GM12891 (cell line): ENCODE results near the gene IQGAP2.

Source experiments
- DNase-seq: peaks from one replicate; pipeline ENCODE4 v3.0.0; 2011; ENCODE audit warnings: low spot score; ENCODE audit not compliant: insufficient read length
- FAIRE-seq: peaks from 2 replicates; lab custom pipeline; 2011; peaks lifted over from hg19 to GRCh38; lab: Jason Lieb, UNC
- PAX5 ChIP-seq: IDR thresholded peaks from 2 replicates; pipeline ENCODE4 v1.6.1; 2011; ENCODE audit warnings: low read length, moderate library complexity, mild to moderate bottlenecking; ENCODE audit not compliant: insufficient read depth, severe bottlenecking
- POLR2A ChIP-seq: IDR thresholded peaks from 2 replicates; pipeline ENCODE4 v1.6.1; 2011; ENCODE audit warnings: low read depth, low read length, control low read depth
- POLR2AphosphoS5 ChIP-seq: IDR thresholded peaks from 2 replicates; pipeline ENCODE4 v1.6.1; 2011; ENCODE audit warnings: low read depth, low read length, control low read depth
- POU2F2 ChIP-seq: IDR thresholded peaks from 2 replicates; pipeline ENCODE4 v1.6.1; 2011; ENCODE audit warnings: low read depth, mild to moderate bottlenecking, control low read depth, low read length, moderate library complexity
- SPI1 ChIP-seq: IDR thresholded peaks from 2 replicates; pipeline ENCODE4 v1.6.1; 2011; ENCODE audit warnings: low read depth, low read length, control low read depth
- TAF1 ChIP-seq: IDR thresholded peaks from 2 replicates; pipeline ENCODE4 v1.6.1; 2011; ENCODE audit warnings: low read depth, low read length, control low read depth

Gene IQGAP2

GRCh38 chr5:76553251-76553650 lies 150.2 kb downstream of the IQGAP2 start:
- TF ChIP-seq TAF1 (no peak), POLR2A (no peak), PAX5 (no peak), SPI1 (no peak), POLR2AphosphoS5 (no peak), POU2F2 (no peak)
- FAIRE-seq: peak; percentile 5

GRCh38 chr5:76555114-76555513 lies 152.0 kb downstream of the IQGAP2 start:
- DNase-seq (no peak), FAIRE-seq (peak; percentile 51)
- TF ChIP-seq TAF1 (no peak), POU2F2 (no peak), POLR2A (no peak), PAX5 (no peak), SPI1 (no peak), POLR2AphosphoS5 (no peak)

More at GRCh38 chr5:76553251-76553650, 150.2 kb downstream of the IQGAP2 start:
- no peak for DNase-seq

- DNase-seq (no peak), FAIRE-seq (no peak)
- TF ChIP-seq SPI1: no peak
- TF ChIP-seq POU2F2: no peak
- TF ChIP-seq TAF1: no peak
- TF ChIP-seq PAX5: no peak
Observed at GRCh38 chr5:76555717-76556116, 152.6 kb downstream of the IQGAP2 start.

- TF ChIP-seq SPI1: peak; percentile 52; the same call in 1 of the 2 replicates
- TF ChIP-seq TAF1: no peak
- peak; percentile 92 for FAIRE-seq
Observed at GRCh38 chr5:76556511-76557221, 153.6 kb downstream of the IQGAP2 start.

GRCh38 chr5:76560952-76561891 lies 158.1 kb downstream of the IQGAP2 start:
- TF ChIP-seq POU2F2 (no peak), POLR2AphosphoS5 (no peak), SPI1 (no peak), PAX5 (no peak), TAF1 (no peak), POLR2A (no peak)
- FAIRE-seq (no peak), DNase-seq (no peak)

More at GRCh38 chr5:76556511-76557221, 153.6 kb downstream of the IQGAP2 start:
- DNase-seq: peak; percentile 30

- no peak for DNase-seq
- TF ChIP-seq PAX5: no peak
- no peak for TF ChIP-seq POLR2A
- TF ChIP-seq TAF1: no peak
- TF ChIP-seq POLR2AphosphoS5: no peak
- TF ChIP-seq POU2F2: no peak
- no peak for TF ChIP-seq SPI1
- FAIRE-seq: no peak
Observed at GRCh38 chr5:76561959-76562358, 158.9 kb downstream of the IQGAP2 start.

GRCh38 chr5:76565009-76565408 lies 161.9 kb downstream of the IQGAP2 start:
- TF ChIP-seq POLR2A (no peak), TAF1 (no peak), SPI1 (no peak), POU2F2 (no peak), PAX5 (no peak), POLR2AphosphoS5 (no peak)
- DNase-seq (no peak), FAIRE-seq (no peak)

- no peak for TF ChIP-seq PAX5
- no peak for TF ChIP-seq TAF1
- no peak for TF ChIP-seq POLR2AphosphoS5
- no peak for TF ChIP-seq SPI1
- no peak for TF ChIP-seq POLR2A
- TF ChIP-seq POU2F2: no peak
- FAIRE-seq: no peak
- no peak for DNase-seq
Observed at GRCh38 chr5:76570153-76570552, 167.1 kb downstream of the IQGAP2 start.

- FAIRE-seq (no peak), DNase-seq (no peak)
- TF ChIP-seq POLR2AphosphoS5 (no peak), POU2F2 (no peak), POLR2A (no peak), SPI1 (no peak), PAX5 (no peak), TAF1 (no peak)
Observed at GRCh38 chr5:76571559-76571958, 168.5 kb downstream of the IQGAP2 start.

GRCh38 chr5:76576450-76576849 lies 173.4 kb downstream of the IQGAP2 start:
- DNase-seq (no peak), FAIRE-seq (no peak)
- no peak for TF ChIP-seq POU2F2
- TF ChIP-seq POLR2A: no peak
- TF ChIP-seq PAX5: no peak
